Vagina (tissue), 2 donors: ENCODE data around the gene EML4.

Source experiments
- CTCF ChIP-seq, 3 experiments: fragments of 450-650 bp in 2 of 3; fragments of 200-600 bp in 1 of 3; sonication (generic) in 1 of 3; IDR thresholded peaks; one replicate each; pipeline ENCODE4 v1.5.1; 2017 to 2019; ENCODE audit warnings: antibody characterized with exemption in 3 of 3, mild to moderate bottlenecking in 2 of 3, moderate library complexity in 2 of 3
- POLR2A ChIP-seq, 2 donors: fragments of 450-650 bp; IDR thresholded peaks; one replicate each; pipeline ENCODE4 v1.6.1; 2017; ENCODE audit warnings: antibody characterized with exemption in 2 of 2, mild to moderate bottlenecking in 2 of 2, moderate library complexity in 2 of 2

GRCh38 chr2:42312106-42312505, 143.0 kb downstream of the EML4 start:
- TF ChIP-seq POLR2A (IDR thresholded peaks at IDR 0.05) (no peak), CTCF (IDR thresholded peaks at IDR 0.05) (no peak)
